CD4-positive, alpha-beta T cell treated with Interleukin-17A for 4 hours (primary cell): ENCODE measurements around the gene ALPI.
"Not testable (repeated sequence)": the region's sequence is repeated elsewhere in the genome, so short reads cannot be mapped to it uniquely, and the experiment has no call there.

Experiments used
- DNase-seq: peaks from one replicate; pipeline ENCODE4 v3.0.0-alpha.2; 2020; ENCODE audit warnings: mixed read lengths

The ALPI gene

GRCh38 chr2:232421189-232421785 is 34.7 kb upstream of the ALPI start:
- DNase-seq: no peak

- DNase-seq: no peak
Measured at GRCh38 chr2:232422051-232422450, 33.9 kb upstream of the ALPI start.

GRCh38 chr2:232422996-232423395 is 33.0 kb upstream of the ALPI start:
- not testable (repeated sequence) for DNase-seq

GRCh38 chr2:232423407-232423806 is 32.5 kb upstream of the ALPI start:
- DNase-seq: not testable (repeated sequence)

- DNase-seq: no peak
Measured at GRCh38 chr2:232431705-232432590, 24.0 kb upstream of the ALPI start.

GRCh38 chr2:232432598-232433184 is 23.3 kb upstream of the ALPI start:
- no peak for DNase-seq

GRCh38 chr2:232433622-232434021 is 22.3 kb upstream of the ALPI start:
- DNase-seq: not testable (repeated sequence)

- no peak for DNase-seq
Measured at GRCh38 chr2:232434091-232434490, 21.9 kb upstream of the ALPI start.

GRCh38 chr2:232434563-232435374 is 21.2 kb upstream of the ALPI start:
- no peak for DNase-seq

GRCh38 chr2:232435375-232435648 is 20.6 kb upstream of the ALPI start:
- DNase-seq: no peak

- DNase-seq: no peak
Measured at GRCh38 chr2:232435805-232436204, 20.1 kb upstream of the ALPI start.

- no peak for DNase-seq
Measured at GRCh38 chr2:232436381-232437194, 19.4 kb upstream of the ALPI start.

- no peak for DNase-seq
Measured at GRCh38 chr2:232437195-232437571, 18.8 kb upstream of the ALPI start.

GRCh38 chr2:232438091-232438490 is 17.9 kb upstream of the ALPI start:
- no peak for DNase-seq

GRCh38 chr2:232438951-232439757 is 16.8 kb upstream of the ALPI start:
- peak; percentile 54 for DNase-seq

GRCh38 chr2:232439758-232440135 is 16.2 kb upstream of the ALPI start:
- DNase-seq: no peak

GRCh38 chr2:232440220-232441018 is 15.5 kb upstream of the ALPI start:
- peak; percentile 87 for DNase-seq

GRCh38 chr2:232441147-232441651 is 14.8 kb upstream of the ALPI start:
- no peak for DNase-seq

- DNase-seq: not testable (repeated sequence)
Measured at GRCh38 chr2:232441922-232442321, 14.0 kb upstream of the ALPI start.

GRCh38 chr2:232442431-232442830 is 13.5 kb upstream of the ALPI start:
- DNase-seq: not testable (repeated sequence)
